A549 (cell line): ENCODE measurements around the gene MUC2. TPM values are rescaled to one million over a fixed set of nuclear protein-coding genes. Genes with fewer than 3 reads are reported as not detected.

Source experiments
- ATAC-seq, 2 experiments: fragments of 200-7000 bp in 1 of 2; fragments of >200 bp in 1 of 2; cut with Nextera tagmentation in 1 of 2; cut with Tn5 transposase in 1 of 2; 3 replicates each; pipeline versions ENCODE4 v1.8.0 to v1.9.1; 2018 to 2020; ENCODE audit warnings: mild to moderate bottlenecking in 1 of 2, moderate library complexity in 1 of 2
- CTCF ChIA-PET: fragments of 300-600 bp; sonication (Branson Sonifier 250); formaldehyde crosslinking; extraction: SDS; loops from one replicate; lab custom pipeline; 2021; ENCODE audit warnings: antibody characterized with exemption, inconsistent platforms; lab: Yijun Ruan, JAX
- POLR2A ChIA-PET: fragments of 350-600 bp; formaldehyde crosslinking; extraction: SDS; loops from one replicate; lab custom pipeline; 2021; ENCODE audit warnings: antibody characterized with exemption, inconsistent platforms; lab: Yijun Ruan, JAX
- DNase-seq, 2 experiments: peaks; one replicate each; pipeline versions ENCODE4 v3.0.0 to v3.0.0-alpha.2; 2011 to 2016; ENCODE audit warnings: low read depth in 1 of 2, low spot score in 1 of 2
- FAIRE-seq: peaks from 2 replicates; lab custom pipeline; 2011; peaks lifted over from hg19 to GRCh38; lab: Jason Lieb, UNC
- H3K27ac ChIP-seq, 2 experiments: fragments of >200 bp; sonication (Bioruptor Twin); formaldehyde crosslinking; 3 replicates each; pipeline ENCODE4 v1.5.1; 2016 to 2017
- H3K4me1 ChIP-seq: fragments of >200 bp; sonication (Bioruptor Twin); formaldehyde crosslinking; 3 replicates; pipeline ENCODE4 v1.6.1; 2016
- H3K4me2 ChIP-seq: fragments of >200 bp; sonication (Bioruptor Twin); formaldehyde crosslinking; 3 replicates; pipeline ENCODE4 v1.6.1; 2016
- H3K4me3 ChIP-seq: fragments of >200 bp; sonication (Bioruptor Twin); formaldehyde crosslinking; 3 replicates; pipeline ENCODE4 v1.5.1; 2016
- H3K9me3 ChIP-seq: fragments of >200 bp; sonication (Bioruptor Twin); formaldehyde crosslinking; 3 replicates; pipeline ENCODE4 v1.6.1; 2016
- CBX2 ChIP-seq: fragments of 200-600 bp; sonication (generic); IDR thresholded peaks from 2 replicates; pipeline ENCODE4 v1.6.1; 2016; ENCODE audit warnings: low read depth, mild to moderate bottlenecking, borderline replicate concordance
- CTCF ChIP-seq: fragments of >200 bp; sonication (Bioruptor Twin); formaldehyde crosslinking; IDR thresholded peaks from 3 replicates; pipeline ENCODE4 v1.5.1; 2016
- E2F6 ChIP-seq: IDR thresholded peaks from 2 replicates; pipeline ENCODE4 v1.6.1; 2012; ENCODE audit warnings: low read depth, borderline replicate concordance
- ESRRA ChIP-seq: fragments of 150-350 bp; IDR thresholded peaks from 2 replicates; pipeline ENCODE4 v1.6.1; 2014; ENCODE audit warnings: mild to moderate bottlenecking, low read length, borderline replicate concordance
- FOXS1 ChIP-seq: fragments of 250-450 bp; sonication (Bioruptor Pico); IDR thresholded peaks from 2 replicates; pipeline ENCODE4 v1.5.0; 2020; ENCODE audit warnings: mild to moderate bottlenecking, moderate library complexity
- HEYL ChIP-seq: fragments of 250-450 bp; sonication (Bioruptor Pico); IDR thresholded peaks from 2 replicates; pipeline ENCODE4 v1.8.0; 2021; ENCODE audit warnings: mild to moderate bottlenecking, moderate library complexity
- HOXB5 ChIP-seq: fragments of 250-450 bp; sonication (Bioruptor Pico); IDR thresholded peaks from 2 replicates; pipeline ENCODE4 v1.5.0; 2020; ENCODE audit warnings: mild to moderate bottlenecking, moderate library complexity
- JUN ChIP-seq, 2 experiments: fragments of >200 bp; sonication (Bioruptor Twin); formaldehyde crosslinking; IDR thresholded peaks; 2 replicates in 1 of 2; 3 replicates in 1 of 2; pipeline ENCODE4 v1.6.1; 2016 to 2017
- KDM1A ChIP-seq: fragments of 200-600 bp; sonication (generic); IDR thresholded peaks from 2 replicates; pipeline ENCODE4 v1.6.1; 2016; ENCODE audit warnings: low read depth, mild to moderate bottlenecking
- MAFK ChIP-seq: fragments of 450-650 bp; IDR thresholded peaks from 2 replicates; pipeline ENCODE4 v1.6.1; 2014; ENCODE audit not compliant: partially characterized antibody
- MAX ChIP-seq: IDR thresholded peaks from 2 replicates; pipeline ENCODE4 v1.6.1; 2012
- MYC ChIP-seq: IDR thresholded peaks from 2 replicates; pipeline ENCODE4 v1.6.1; 2012; ENCODE audit warnings: mild to moderate bottlenecking, inconsistent platforms, low read length, improper control_type of control experiment, borderline replicate concordance
- NR3C1 ChIP-seq: fragments of >200 bp; sonication (Bioruptor Twin); formaldehyde crosslinking; IDR thresholded peaks from 3 replicates; pipeline ENCODE4 v1.6.1; 2017
- POLR2AphosphoS2 ChIP-seq: conservative IDR thresholded peaks from 2 replicates; pipeline ENCODE4 v1.6.1; 2012; ENCODE audit warnings: low read length, improper control_type of control experiment, inconsistent platforms
- RARB ChIP-seq: fragments of 250-450 bp; sonication (Bioruptor Pico); IDR thresholded peaks from 2 replicates; pipeline ENCODE4 v1.8.0; 2021; ENCODE audit warnings: mild to moderate bottlenecking, moderate library complexity
- REST ChIP-seq: fragments of 200-600 bp; sonication (generic); IDR thresholded peaks from 2 replicates; pipeline ENCODE4 v1.6.1; 2016; ENCODE audit warnings: antibody characterized with exemption, mild to moderate bottlenecking, moderate library complexity
- RFX5 ChIP-seq: fragments of 450-650 bp; IDR thresholded peaks from 2 replicates; pipeline ENCODE4 v1.7.1; 2014; ENCODE audit warnings: antibody characterized with exemption, mild to moderate bottlenecking, moderate library complexity
- SMC3 ChIP-seq: fragments of >200 bp; sonication (Bioruptor Twin); formaldehyde crosslinking; IDR thresholded peaks from 3 replicates; pipeline ENCODE4 v1.6.1; 2018; ENCODE audit warnings: inconsistent platforms
- ZC3H11A ChIP-seq: fragments of 450-650 bp; IDR thresholded peaks from 2 replicates; pipeline ENCODE4 v1.6.1; 2014; ENCODE audit warnings: antibody characterized with exemption, mild to moderate bottlenecking
- ZFP36 ChIP-seq: fragments of 450-650 bp; IDR thresholded peaks from 2 replicates; pipeline ENCODE4 v1.6.1; 2014; ENCODE audit warnings: borderline replicate concordance; ENCODE audit not compliant: partially characterized antibody
- ZNF302 ChIP-seq: fragments of 250-450 bp; sonication (Bioruptor Pico); IDR thresholded peaks from 2 replicates; pipeline ENCODE4 v1.9.0; 2021; ENCODE audit warnings: inconsistent platforms, mild to moderate bottlenecking, moderate library complexity
- WGBS: methylation state at CpG from one replicate; pipeline ENCODE4 v1.1.6; 2017; ENCODE audit errors: missing lambda C conversion rate; 5-methylcytosine and 5-hydroxymethylcytosine counted together
- polyA plus RNA-seq, 4 experiments: library from polyadenylated mRNA; depleted of rRNA in 3 of 4; stranded (reverse); fragments of >200 nt; fragmentation: RNase III in 1 of 4; extraction: RNeasy Plus Mini Kit Qiagen cat#74134 plus additional on column Dnase treatment in 1 of 4; gene quantifications; 2 replicates in 3 of 4; 3 replicates in 1 of 4; pipeline ENCODE4 v1.2.3, GENCODE V29; 2011 to 2017

Gene MUC2
- polyA plus RNA-seq, 2 of the 4 experiments (the other 2 are of a cell fraction), result 0.01 to 0.03 TPM

- DNase-seq, result no peak
- Histone ChIP-seq H3K27ac (peak overlapping the region; percentile 76 to 92; a peak in 5 of 6 replicates), H3K4me3 (no peak overlapping the region), H3K9me3 (no peaks in the 10 kb centered on the region), H3K4me1 (peaks cover 36% of the 10 kb centered on the region), H3K4me2 (no peak overlapping the region)
- ChIA-PET POLR2A (no interaction called here), CTCF (interaction anchor here (1.3 kb wide), 1 partner anchor 20 kb away, joined by 3 read pairs; no protein-coding TSS in a partner anchor)
- FAIRE-seq, result no peak
- 77% methylated on average over 7 of the region's 9 CpGs for WGBS
- ATAC-seq, result no peak
- TF ChIP-seq HEYL (no peak), FOXS1 (CRISPR knock-in tag) (no peak), RARB (CRISPR knock-in tag) (no peak), CBX2 (no peak), MAFK (no peak), ESRRA (no peak), POLR2AphosphoS2 (no peak), NR3C1 (no peak), REST (no peak), CTCF (no peak), RFX5 (no peak), ZC3H11A (no peak), MYC (no peak), KDM1A (no peak), HOXB5 (no peak), JUN (IDR thresholded peaks at IDR 0.05) (no peak), ZFP36 (no peak), SMC3 (no peak), E2F6 (no peak)
- TF ChIP-seq, all 56 proteins: peak for 0
Observed at GRCh38 chr11:1070594-1071462, 3.8 kb upstream of the MUC2 start.

- no peaks in the 10 kb centered on the region for H3K9me3 ChIP-seq
- POLR2A ChIA-PET, result no interaction called here
- peaks cover 36% of the 10 kb centered on the region for H3K4me1 ChIP-seq
- TF ChIP-seq ZNF302 (CRISPR knock-in tag) (no peak), MAX (0 out of 2 replicates have a peak, but pooled peaks have one; percentile 13)
- peak overlapping the region; percentile 49 for H3K4me2 ChIP-seq
- CTCF ChIA-PET, result interaction anchor here (1.3 kb wide), 1 partner anchor 21 kb away, joined by 3 read pairs; no protein-coding TSS in a partner anchor
- H3K4me3 ChIP-seq, result no peak overlapping the region
- WGBS, result 81% methylated on average over 21 of the region's 21 CpGs
- no peak for FAIRE-seq
- peak overlapping the region; percentile 76 to 92; a peak in 5 of 6 replicates for H3K27ac ChIP-seq
- ATAC-seq, result peak in 1 of 2 experiments; percentile 5; a peak in 3 of 6 replicates
- no peak for DNase-seq
Observed at GRCh38 chr11:1071571-1072115, 3.0 kb upstream of the MUC2 start.
